Right lobe of liver (tissue), 6 donors: ENCODE data around the gene ARHGAP19. TPM values are rescaled to one million over a fixed set of nuclear protein-coding genes. Genes with fewer than 3 reads are reported as not detected.
"Not testable (repeated sequence)": the region's sequence is repeated elsewhere in the genome, so short reads cannot be mapped to it uniquely, and the experiment has no call there.

Experiments used
- ATAC-seq, 4 donors: fragments of 200-7000 bp; cut with Tn5 transposase; one replicate each; pipeline ENCODE4 v1.9.1; 2020; ENCODE audit warnings: mild to moderate bottlenecking in 4 of 4, moderate library complexity in 4 of 4
- DNase-seq, 3 donors: peaks; one replicate each; pipeline ENCODE4 v3.0.0-alpha.2; 2020
- H3K27ac ChIP-seq, 3 donors: fragments of 200-600 bp; one replicate each; pipeline ENCODE4 v1.8.0; 2022
- H3K27me3 ChIP-seq, 2 donors: fragments of 200-600 bp; one replicate each; pipeline ENCODE4 v1.8.0; 2022
- H3K36me3 ChIP-seq, 4 donors: fragments of 200-600 bp; sonication (generic) in 1 of 4; one replicate each; pipeline versions ENCODE4 v1.5.1 to v1.8.0; 2017 to 2022; ENCODE audit warnings: control low read depth in 1 of 4
- H3K4me1 ChIP-seq, 4 donors: fragments of 200-600 bp; sonication (generic) in 1 of 4; one replicate each; pipeline versions ENCODE4 v1.5.1 to v1.8.0; 2017 to 2022; ENCODE audit warnings: control low read depth in 1 of 4
- H3K4me3 ChIP-seq, 3 donors: fragments of 200-600 bp; one replicate each; pipeline ENCODE4 v1.8.0; 2022
- H3K9me3 ChIP-seq, 4 donors: fragments of 200-600 bp; sonication (generic) in 1 of 4; one replicate each; pipeline versions ENCODE4 v1.5.1 to v1.8.0; 2017 to 2022; ENCODE audit warnings: control low read depth in 1 of 4
- CTCF ChIP-seq, 4 donors: fragments of 200-600 bp in 3 of 4; fragments of 450-650 bp in 1 of 4; IDR thresholded peaks; one replicate each; pipeline versions ENCODE4 v1.5.1 to v1.8.0; 2016 to 2022; ENCODE audit warnings: antibody characterized with exemption in 4 of 4, mild to moderate bottlenecking in 2 of 4
- POLR2A ChIP-seq: fragments of 450-650 bp; IDR thresholded peaks from one replicate; pipeline ENCODE4 v1.6.1; 2017; ENCODE audit warnings: antibody characterized with exemption, mild to moderate bottlenecking
- WGBS: methylation state at CpG from one replicate; pipeline ENCODE4 v1.1.6; 2018; ENCODE audit warnings: low coverage, low lambda C conversion rate; ENCODE audit not compliant: insufficient coverage; ENCODE audit errors: missing lambda C conversion rate; 5-methylcytosine and 5-hydroxymethylcytosine counted together
- intact Hi-C, 2 donors: fragments of 100-400 bp; cut with DNase I; formaldehyde crosslinking; loops; one replicate each; pipeline versions ENCODE4 v1.11.2 to v1.14.1; 2022
- total RNA-seq, 6 experiments: library from RNA; depleted of rRNA in 2 of 6; stranded (reverse); fragments of >200 nt in 2 of 6; fragmentation: NEBNext Ultra II Directional in 3 of 6; extraction: Animal tissue kit (Norgen Biotek cat#: 25700) in 3 of 6; gene quantifications; one replicate each; pipeline versions ENCODE4 v1.1.0 to v1.2.4, GENCODE V29; 2016 to 2023
- donor health status: DM: no; HTN: yes; CAD: no.
- donor health status: DM: no; HTN: no; CAD: no.
- donor health status: DM: no; HTN: no; CAD: no.
- donor health status: DM: no; HTN: yes; CAD: no.
- donor health status: DM: no; HTN: yes; CAD: no.

Gene ARHGAP19
- total RNA-seq, 6 experiments from 2014 or later = 2.3 to 5.5 (median 3.4) TPM

DNA sequence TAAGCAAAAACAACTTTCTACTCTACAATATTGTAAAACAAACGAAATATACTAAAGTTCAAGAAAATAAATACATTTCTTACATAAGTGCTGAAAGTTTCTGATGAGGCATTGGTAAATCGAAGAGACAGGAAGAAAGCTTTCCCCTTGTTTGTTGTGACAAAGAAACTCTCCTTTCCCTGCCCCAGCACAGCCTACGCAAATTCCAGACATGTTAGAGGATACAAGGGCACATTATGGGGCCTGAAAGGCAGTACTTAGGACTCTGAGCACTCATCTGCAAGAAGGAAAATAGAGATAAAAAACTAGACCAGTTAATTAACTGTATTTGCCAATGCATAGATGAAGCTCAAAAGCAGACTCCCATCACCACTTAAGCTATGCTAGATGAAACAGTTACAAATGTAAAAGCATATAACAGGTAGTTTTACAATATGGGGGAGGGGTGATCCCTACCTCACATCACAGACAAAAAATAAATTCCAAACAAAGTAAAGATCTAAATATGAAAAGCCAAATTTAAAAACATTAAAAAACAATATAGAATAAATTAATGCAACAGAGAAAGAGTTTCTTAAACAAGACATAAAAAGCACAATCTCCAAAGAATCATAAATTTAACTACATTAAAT is 21.8 kb downstream of the ARHGAP19 start:
- H3K36me3 ChIP-seq = no peaks in the 10 kb centered on the region
- H3K4me1 ChIP-seq = no peaks in the 10 kb centered on the region
- H3K27me3 ChIP-seq = no peaks in the 10 kb centered on the region
- no peak overlapping the region for H3K4me3 ChIP-seq
- WGBS = 82% methylated on average over 3 of the region's 3 CpGs
- intact Hi-C loops = loop anchor here in 1 of 2 donors (10.0 kb wide), 1 partner anchor 54 kb away; no protein-coding TSS in a partner anchor
- TF ChIP-seq POLR2A (no peak), CTCF (IDR thresholded peaks at IDR 0.05) (no peak)
- no peak for DNase-seq
- no peak overlapping the region for H3K27ac ChIP-seq
- ATAC-seq = no peak
- no peaks in the 10 kb centered on the region for H3K9me3 ChIP-seq

DNA sequence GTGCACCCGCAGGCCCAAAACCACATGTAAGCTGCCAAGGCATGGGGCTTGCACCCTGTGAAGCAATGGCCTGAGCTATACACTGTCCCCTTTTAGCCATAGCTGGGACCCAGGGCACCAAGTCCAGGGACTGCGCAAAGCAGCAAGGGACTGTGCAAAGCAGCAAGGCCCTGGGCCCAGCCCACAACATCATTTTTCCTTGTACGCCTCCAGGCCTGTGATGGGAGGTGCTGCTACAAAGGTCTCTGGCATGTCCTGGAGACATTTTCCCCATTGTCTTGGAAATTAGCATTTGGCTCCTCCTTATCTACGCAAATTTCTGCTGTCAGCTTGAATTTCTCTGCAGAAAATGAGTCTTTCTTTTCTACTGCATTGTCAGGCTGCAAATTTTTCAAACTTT is 24.8 kb downstream of the ARHGAP19 start:
- intact Hi-C loops = no loop called here
- DNase-seq = no peak
- H3K4me3 ChIP-seq = no peak overlapping the region
- H3K27me3 ChIP-seq = no peaks in the 10 kb centered on the region
- ATAC-seq = no peak
- H3K27ac ChIP-seq = no peak overlapping the region
- H3K9me3 ChIP-seq = no peaks in the 10 kb centered on the region
- 71% methylated on average over 1 of the region's 4 CpGs for WGBS
- TF ChIP-seq CTCF (IDR thresholded peaks at IDR 0.05) (no peak), POLR2A (no peak)
- H3K36me3 ChIP-seq = peaks cover 0 to 9% (median 0%) of the 10 kb centered on the region in 4 donors
- no peaks in the 10 kb centered on the region for H3K4me1 ChIP-seq

- ATAC-seq, intact Hi-C loops, H3K9me3 ChIP-seq, H3K36me3 ChIP-seq, H3K4me1 ChIP-seq, DNase-seq, H3K27me3 ChIP-seq, H3K27ac ChIP-seq, H3K4me3 ChIP-seq: not testable (repeated sequence)
- WGBS = 94% methylated on average over 3 of the region's 3 CpGs
These were observed 27.3 kb downstream of the ARHGAP19 start for GRCh38 chr10:97265095-97265494.

GRCh38 chr10:97263971-97264370 is 28.5 kb downstream of the ARHGAP19 start:
- H3K36me3 ChIP-seq = peaks cover 0 to 9% (median 0%) of the 10 kb centered on the region in 4 donors
- TF ChIP-seq CTCF (IDR thresholded peaks at IDR 0.05) (no peak), POLR2A (no peak)
- intact Hi-C loops = no loop called here
- H3K4me3 ChIP-seq = no peak overlapping the region
- no peaks in the 10 kb centered on the region for H3K27me3 ChIP-seq
- H3K9me3 ChIP-seq = no peaks in the 10 kb centered on the region
- WGBS = 87% methylated on average over 5 of the region's 5 CpGs
- no peak for DNase-seq
- no peak for ATAC-seq
- no peaks in the 10 kb centered on the region for H3K4me1 ChIP-seq
- no peak overlapping the region for H3K27ac ChIP-seq

DNA sequence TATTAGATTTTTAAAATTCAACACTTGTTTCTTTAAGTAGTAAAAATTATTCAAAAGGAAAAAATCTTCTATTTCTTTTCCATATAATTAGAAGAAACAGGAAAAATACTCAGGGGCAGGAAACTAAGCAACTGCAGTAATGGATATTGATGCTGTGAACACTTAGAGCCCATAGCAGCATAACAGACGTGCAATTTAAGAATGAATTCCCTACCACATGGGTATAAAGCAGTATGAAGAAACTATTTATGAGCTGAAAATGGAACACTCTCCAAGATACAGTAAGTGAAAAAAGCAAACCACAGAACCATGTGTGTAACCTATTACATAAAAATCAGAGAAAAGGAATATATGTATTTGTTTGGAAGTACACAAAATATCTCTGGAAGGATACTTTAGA is 30.8 kb downstream of the ARHGAP19 start:
- ATAC-seq (no peak), DNase-seq (no peak)
- Histone ChIP-seq H3K27ac (no peak overlapping the region), H3K4me1 (no peaks in the 10 kb centered on the region), H3K27me3 (no peaks in the 10 kb centered on the region), H3K4me3 (no peak overlapping the region), H3K9me3 (no peaks in the 10 kb centered on the region), H3K36me3 (peaks cover 0 to 9% (median 0%) of the 10 kb centered on the region in 4 donors)
- TF ChIP-seq POLR2A = no peak
- TF ChIP-seq CTCF (IDR thresholded peaks at IDR 0.05) = no peak
- WGBS = 93% methylated on average over 1 of the region's 1 CpG
- intact Hi-C loops = no loop called here
